Liver (tissue), 9 donors: Measurements from ENCODE around the gene PFAS. TPM values are rescaled to one million over a fixed set of nuclear protein-coding genes. Genes with fewer than 3 reads are reported as not detected.

Experiments
- DNase-seq: peaks from one replicate; pipeline ENCODE4 v3.0.0-alpha.2; 2017; ENCODE audit warnings: low spot score
- H3K27ac ChIP-seq, 2 donors: one replicate each; pipeline ENCODE4 v1.7.0; 2013; ENCODE audit warnings: inconsistent platforms in 2 of 2, low read length in 2 of 2, control low read depth in 1 of 2, low read depth in 1 of 2, mild to moderate bottlenecking in 1 of 2
- H3K27me3 ChIP-seq, 4 donors: one replicate each; pipeline versions ENCODE4 v1.6.1 to v1.7.0; 2013; ENCODE audit warnings: low read length in 3 of 4, inconsistent platforms in 1 of 4, mild to moderate bottlenecking in 1 of 4, moderate library complexity in 1 of 4; ENCODE audit not compliant: control insufficient read depth in 4 of 4, insufficient read depth in 4 of 4
- H3K36me3 ChIP-seq, 4 donors: one replicate each; pipeline versions ENCODE4 v1.6.1 to v1.7.0; 2013; ENCODE audit warnings: low read length in 3 of 4, mild to moderate bottlenecking in 3 of 4, low read depth in 1 of 4, moderate library complexity in 1 of 4; ENCODE audit not compliant: control insufficient read depth in 4 of 4, insufficient read depth in 3 of 4
- H3K4me1 ChIP-seq, 4 donors: one replicate each; pipeline versions ENCODE4 v1.6.1 to v1.7.0; 2013; ENCODE audit warnings: low read length in 3 of 4, mild to moderate bottlenecking in 3 of 4, moderate library complexity in 1 of 4; ENCODE audit not compliant: control insufficient read depth in 4 of 4, insufficient read depth in 4 of 4
- H3K4me3 ChIP-seq, 3 donors: one replicate each; pipeline versions ENCODE4 v1.6.1 to v1.7.0; 2013; ENCODE audit warnings: low read length in 3 of 3, control low read depth in 1 of 3, low read depth in 1 of 3, mild to moderate bottlenecking in 1 of 3
- H3K9ac ChIP-seq, 2 donors: one replicate each; pipeline ENCODE4 v1.7.0; 2013; ENCODE audit warnings: low read length in 2 of 2, mild to moderate bottlenecking in 2 of 2, moderate library complexity in 2 of 2, control low read depth in 1 of 2, low read depth in 1 of 2
- H3K9me3 ChIP-seq, 4 donors: one replicate each; pipeline versions ENCODE4 v1.6.1 to v1.7.0; 2013; ENCODE audit warnings: low read length in 3 of 4; ENCODE audit not compliant: control insufficient read depth in 4 of 4
- EGR1 ChIP-seq, 2 donors: IDR thresholded peaks; 2 replicates each; pipeline ENCODE4 v1.6.1; 2016 to 2018; ENCODE audit warnings: antibody characterized with exemption in 2 of 2, low read depth in 2 of 2
- JUND ChIP-seq, 2 donors: IDR thresholded peaks; 2 replicates each; pipeline ENCODE4 v1.6.1; 2016; ENCODE audit warnings: antibody characterized with exemption in 2 of 2
- NR2F2 ChIP-seq: IDR thresholded peaks from 2 replicates; pipeline ENCODE4 v1.6.1; 2016; ENCODE audit warnings: antibody characterized with exemption
- RXRA ChIP-seq, 2 donors: IDR thresholded peaks; 2 replicates each; pipeline ENCODE4 v1.6.1; 2017 to 2018; ENCODE audit warnings: antibody characterized with exemption in 2 of 2, mild to moderate bottlenecking in 1 of 2
- SP1 ChIP-seq: IDR thresholded peaks from 2 replicates; pipeline ENCODE4 v1.6.1; 2018; ENCODE audit warnings: antibody characterized with exemption, mild to moderate bottlenecking
- TAF1 ChIP-seq: conservative IDR thresholded peaks from 2 replicates; pipeline ENCODE4 v1.6.1; 2016; ENCODE audit warnings: antibody characterized with exemption, mild to moderate bottlenecking
- WGBS: extraction: QIAGEN DNeasy Blood & Tissue Kit; methylation state at CpG from one replicate; pipeline ENCODE4 v1.1.7; 2013; 5-methylcytosine and 5-hydroxymethylcytosine counted together
- polyA plus RNA-seq, 2 donors: library from polyadenylated mRNA; stranded (reverse) in 1 of 2; unstranded in 1 of 2; fragments of 200-250 nt in 1 of 2; fragments of >200 nt in 1 of 2; fragmentation: Nextera tagmentation in 1 of 2; extraction: Ambion mirVana in 1 of 2; gene quantifications; one replicate each; pipeline versions ENCODE4 v1.2.1 to v1.2.3, GENCODE V29; 2013 to 2015
- total RNA-seq, 2 donors: library from RNA; depleted of rRNA; stranded (reverse); fragments of >200 nt; gene quantifications; one replicate each; pipeline ENCODE4 v1.2.3, GENCODE V29; 2014
- TF ChIP-seq, protein P1 (sequence below): IDR thresholded peaks from 2 replicates; pipeline ENCODE4 v1.6.1; 2016; ENCODE audit warnings: antibody characterized with exemption
- TF ChIP-seq, protein P2 (sequence below): IDR thresholded peaks from 2 replicates; pipeline ENCODE4 v1.6.1; 2016; ENCODE audit warnings: antibody characterized with exemption, mild to moderate bottlenecking
- TF ChIP-seq, protein P3 (sequence below): IDR thresholded peaks from 2 replicates; pipeline ENCODE4 v1.6.1; 2016; ENCODE audit warnings: antibody characterized with exemption
- TF ChIP-seq, protein P4 (sequence below): IDR thresholded peaks from 2 replicates; pipeline ENCODE4 v1.6.1; 2016; ENCODE audit warnings: antibody characterized with exemption
- donor health status: healthy.
- donor health status: healthy.
- donor health status: healthy.
- donor health status: healthy.
- donor health status: healthy.

PFAS gene
- total and polyA plus RNA-seq, 4 donors = 6.0 to 18.5 (median 10.8) TPM

DNA sequence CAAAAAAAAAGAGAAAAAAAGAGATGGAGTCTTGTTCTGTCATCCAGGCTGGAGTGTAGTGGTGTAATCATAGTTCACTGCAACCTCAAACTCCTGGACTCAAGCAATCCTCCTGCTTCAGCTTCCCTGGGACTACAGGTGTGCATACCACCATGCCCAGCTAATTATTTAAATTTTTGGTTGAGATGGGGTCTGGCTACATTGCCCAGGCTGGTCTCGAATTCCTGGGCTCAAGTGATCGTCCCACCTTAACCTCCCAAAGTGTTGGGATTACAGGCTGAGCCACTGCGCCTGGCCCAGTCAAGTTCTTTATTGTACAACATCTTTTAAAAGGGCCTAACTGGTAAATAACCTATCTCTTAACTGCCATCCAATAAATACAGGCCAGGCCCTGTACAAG is 33.3 kb downstream of the PFAS start:
- no peaks in the 10 kb centered on the region for H3K27me3 ChIP-seq

DNA sequence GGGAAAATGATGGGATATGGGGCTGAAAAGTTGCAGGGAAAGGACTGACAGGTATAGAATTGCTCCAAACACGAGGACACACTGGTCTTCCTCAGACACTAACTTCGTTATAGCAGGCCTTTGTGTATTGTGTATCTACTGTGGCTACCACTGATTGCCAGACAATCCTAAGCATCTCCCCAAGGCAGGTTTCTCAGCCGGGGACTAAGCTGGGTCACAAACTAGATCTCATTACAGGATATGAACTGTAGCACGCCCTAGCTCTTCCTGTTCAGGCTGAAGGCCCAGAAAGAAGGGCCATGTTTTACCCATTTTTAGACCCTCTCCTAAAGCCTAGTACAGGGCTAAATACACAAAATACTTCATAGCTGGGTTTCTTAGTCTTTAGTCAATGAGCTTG is 34.3 kb downstream of the PFAS start:
- H3K4me3 ChIP-seq = no peak overlapping the region
- TF ChIP-seq, protein P1, sequence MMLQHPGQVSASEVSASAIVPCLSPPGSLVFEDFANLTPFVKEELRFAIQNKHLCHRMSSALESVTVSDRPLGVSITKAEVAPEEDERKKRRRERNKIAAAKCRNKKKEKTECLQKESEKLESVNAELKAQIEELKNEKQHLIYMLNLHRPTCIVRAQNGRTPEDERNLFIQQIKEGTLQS = no peak
- no peak for TF ChIP-seq SP1
- WGBS = 86% methylated on average over 4 of the region's 4 CpGs
- no peaks in the 10 kb centered on the region for H3K36me3 ChIP-seq
- no peak overlapping the region for H3K9ac ChIP-seq
- H3K9me3 ChIP-seq = no peaks in the 10 kb centered on the region
- no peak for DNase-seq
- peaks cover 8 to 36% (median 32%) of the 10 kb centered on the region in 4 donors for H3K4me1 ChIP-seq
- no peaks in the 10 kb centered on the region for H3K27me3 ChIP-seq
- H3K27ac ChIP-seq = no peak overlapping the region

More for the DNA sequence above, 33.3 kb downstream of the PFAS start:
- no peak overlapping the region for H3K27ac ChIP-seq
- no peak for DNase-seq
- no peak overlapping the region for H3K4me3 ChIP-seq
- H3K9ac ChIP-seq = no peak overlapping the region
- no peaks in the 10 kb centered on the region for H3K9me3 ChIP-seq
- H3K4me1 ChIP-seq = peaks cover 6 to 26% (median 23%) of the 10 kb centered on the region in 4 donors
- H3K36me3 ChIP-seq = no peaks in the 10 kb centered on the region
- 65% methylated on average over 3 of the region's 3 CpGs for WGBS
- TF ChIP-seq, protein P2, sequence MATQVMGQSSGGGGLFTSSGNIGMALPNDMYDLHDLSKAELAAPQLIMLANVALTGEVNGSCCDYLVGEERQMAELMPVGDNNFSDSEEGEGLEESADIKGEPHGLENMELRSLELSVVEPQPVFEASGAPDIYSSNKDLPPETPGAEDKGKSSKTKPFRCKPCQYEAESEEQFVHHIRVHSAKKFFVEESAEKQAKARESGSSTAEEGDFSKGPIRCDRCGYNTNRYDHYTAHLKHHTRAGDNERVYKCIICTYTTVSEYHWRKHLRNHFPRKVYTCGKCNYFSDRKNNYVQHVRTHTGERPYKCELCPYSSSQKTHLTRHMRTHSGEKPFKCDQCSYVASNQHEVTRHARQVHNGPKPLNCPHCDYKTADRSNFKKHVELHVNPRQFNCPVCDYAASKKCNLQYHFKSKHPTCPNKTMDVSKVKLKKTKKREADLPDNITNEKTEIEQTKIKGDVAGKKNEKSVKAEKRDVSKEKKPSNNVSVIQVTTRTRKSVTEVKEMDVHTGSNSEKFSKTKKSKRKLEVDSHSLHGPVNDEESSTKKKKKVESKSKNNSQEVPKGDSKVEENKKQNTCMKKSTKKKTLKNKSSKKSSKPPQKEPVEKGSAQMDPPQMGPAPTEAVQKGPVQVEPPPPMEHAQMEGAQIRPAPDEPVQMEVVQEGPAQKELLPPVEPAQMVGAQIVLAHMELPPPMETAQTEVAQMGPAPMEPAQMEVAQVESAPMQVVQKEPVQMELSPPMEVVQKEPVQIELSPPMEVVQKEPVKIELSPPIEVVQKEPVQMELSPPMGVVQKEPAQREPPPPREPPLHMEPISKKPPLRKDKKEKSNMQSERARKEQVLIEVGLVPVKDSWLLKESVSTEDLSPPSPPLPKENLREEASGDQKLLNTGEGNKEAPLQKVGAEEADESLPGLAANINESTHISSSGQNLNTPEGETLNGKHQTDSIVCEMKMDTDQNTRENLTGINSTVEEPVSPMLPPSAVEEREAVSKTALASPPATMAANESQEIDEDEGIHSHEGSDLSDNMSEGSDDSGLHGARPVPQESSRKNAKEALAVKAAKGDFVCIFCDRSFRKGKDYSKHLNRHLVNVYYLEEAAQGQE = no peak
- no peak for TF ChIP-seq TAF1
- TF ChIP-seq RXRA (IDR thresholded peaks at IDR 0.05) = no peak
- TF ChIP-seq SP1 = no peak
- no peak for TF ChIP-seq EGR1 (IDR thresholded peaks at IDR 0.05; ENCODE audit: low read depth in 2 of 2)

DNA sequence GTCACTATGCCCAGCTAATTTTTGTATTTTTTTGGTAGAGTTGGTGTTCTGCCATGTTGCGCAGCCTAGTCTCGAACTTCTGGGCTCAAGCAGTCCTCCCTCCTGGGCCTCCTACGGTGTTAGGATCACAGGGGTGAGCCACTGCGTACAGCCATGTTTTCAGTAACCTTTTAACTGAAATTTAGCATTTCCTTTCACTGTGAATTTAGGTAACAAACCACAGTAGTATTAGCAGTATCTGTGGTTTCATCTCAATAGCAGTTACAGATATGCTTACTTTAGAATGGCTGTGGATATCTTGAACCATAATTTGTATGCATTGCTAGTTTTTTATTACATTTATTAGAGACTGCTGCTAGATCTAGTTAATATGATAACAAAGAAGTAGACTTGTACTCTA is 35.0 kb downstream of the PFAS start:
- no peaks in the 10 kb centered on the region for H3K27me3 ChIP-seq
- no peak overlapping the region for H3K27ac ChIP-seq
- WGBS = 94% methylated on average over 4 of the region's 4 CpGs
- H3K9me3 ChIP-seq = no peaks in the 10 kb centered on the region
- no peak for DNase-seq
- TF ChIP-seq SP1 (no peak), JUND (IDR thresholded peaks at IDR 0.05) (no peak), NR2F2 (no peak), TAF1 (no peak)
- TF ChIP-seq, protein P3, sequence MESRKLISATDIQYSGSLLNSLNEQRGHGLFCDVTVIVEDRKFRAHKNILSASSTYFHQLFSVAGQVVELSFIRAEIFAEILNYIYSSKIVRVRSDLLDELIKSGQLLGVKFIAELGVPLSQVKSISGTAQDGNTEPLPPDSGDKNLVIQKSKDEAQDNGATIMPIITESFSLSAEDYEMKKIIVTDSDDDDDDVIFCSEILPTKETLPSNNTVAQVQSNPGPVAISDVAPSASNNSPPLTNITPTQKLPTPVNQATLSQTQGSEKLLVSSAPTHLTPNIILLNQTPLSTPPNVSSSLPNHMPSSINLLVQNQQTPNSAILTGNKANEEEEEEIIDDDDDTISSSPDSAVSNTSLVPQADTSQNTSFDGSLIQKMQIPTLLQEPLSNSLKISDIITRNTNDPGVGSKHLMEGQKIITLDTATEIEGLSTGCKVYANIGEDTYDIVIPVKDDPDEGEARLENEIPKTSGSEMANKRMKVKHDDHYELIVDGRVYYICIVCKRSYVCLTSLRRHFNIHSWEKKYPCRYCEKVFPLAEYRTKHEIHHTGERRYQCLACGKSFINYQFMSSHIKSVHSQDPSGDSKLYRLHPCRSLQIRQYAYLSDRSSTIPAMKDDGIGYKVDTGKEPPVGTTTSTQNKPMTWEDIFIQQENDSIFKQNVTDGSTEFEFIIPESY = no peak
- TF ChIP-seq, protein P4, sequence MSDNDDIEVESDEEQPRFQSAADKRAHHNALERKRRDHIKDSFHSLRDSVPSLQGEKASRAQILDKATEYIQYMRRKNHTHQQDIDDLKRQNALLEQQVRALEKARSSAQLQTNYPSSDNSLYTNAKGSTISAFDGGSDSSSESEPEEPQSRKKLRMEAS = no peak
- no peaks in the 10 kb centered on the region for H3K36me3 ChIP-seq
- no peak overlapping the region for H3K4me3 ChIP-seq
- peaks cover 8 to 43% (median 35%) of the 10 kb centered on the region in 4 donors for H3K4me1 ChIP-seq
- no peak overlapping the region for H3K9ac ChIP-seq
